ENCODE data around the gene ANTXR1. TPM values are rescaled to one million over a fixed set of nuclear protein-coding genes. Genes with fewer than 3 reads are reported as not detected.

The ANTXR1 gene
- total RNA-seq, 1 donor from 2014 or later, result 144 TPM

DNA sequence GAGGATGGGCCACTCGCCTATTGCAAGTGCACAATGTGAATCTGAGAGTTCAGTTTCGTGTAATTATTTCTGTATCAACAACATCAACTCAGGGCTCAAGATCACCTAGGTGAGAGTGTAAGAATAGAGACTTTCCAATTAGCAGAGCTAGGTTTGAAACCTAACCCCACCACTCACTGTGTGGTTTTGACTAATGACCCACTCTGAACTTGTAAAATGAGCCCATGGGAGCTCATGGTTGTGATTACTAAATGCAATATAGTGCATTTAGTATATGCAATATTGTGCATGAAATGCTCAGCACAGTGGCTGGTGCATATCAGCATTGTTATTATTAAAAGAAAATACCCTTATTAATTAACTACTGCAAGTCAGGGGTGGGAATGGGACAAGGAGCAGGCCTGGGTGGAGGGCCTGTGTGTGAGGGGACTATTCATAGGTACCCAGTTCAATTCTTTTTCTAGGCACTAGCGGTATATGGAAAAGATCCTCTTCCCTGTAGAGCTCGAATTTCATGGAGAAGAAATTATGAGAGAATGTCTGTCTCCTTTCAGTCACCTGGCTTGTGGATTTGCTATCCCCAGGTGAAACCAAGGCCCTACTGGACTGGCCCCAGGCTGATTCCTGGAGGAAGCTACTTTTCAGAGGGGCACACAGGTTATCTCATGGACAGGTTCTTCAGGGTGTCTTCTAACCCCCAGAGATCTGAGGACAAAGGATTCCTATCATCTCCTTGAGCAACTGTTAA lies 204.5 kb downstream of the ANTXR1 start:
- DNase-seq (ENCODE audit: low spot score in 2 of 2, unreplicated experiment in 2 of 2), result no peak
- H3K4me1 Mint-ChIP-seq, result peaks cover 28% of the 10 kb centered on the region
- peaks cover 17% of the 10 kb centered on the region for H3K36me3 Mint-ChIP-seq
- H3K4me3 Mint-ChIP-seq, result no peak overlapping the region
- H3K9me3 Mint-ChIP-seq, result no peaks in the 10 kb centered on the region
- H3K27me3 Mint-ChIP-seq (ENCODE audit: low read depth), result no peaks in the 10 kb centered on the region
- H3K27ac Mint-ChIP-seq, result peak overlapping the region; percentile 44
- TF ChIP-seq CTCF (IDR thresholded peaks at IDR 0.05; ENCODE audit: unreplicated experiment), result no peak

DNA sequence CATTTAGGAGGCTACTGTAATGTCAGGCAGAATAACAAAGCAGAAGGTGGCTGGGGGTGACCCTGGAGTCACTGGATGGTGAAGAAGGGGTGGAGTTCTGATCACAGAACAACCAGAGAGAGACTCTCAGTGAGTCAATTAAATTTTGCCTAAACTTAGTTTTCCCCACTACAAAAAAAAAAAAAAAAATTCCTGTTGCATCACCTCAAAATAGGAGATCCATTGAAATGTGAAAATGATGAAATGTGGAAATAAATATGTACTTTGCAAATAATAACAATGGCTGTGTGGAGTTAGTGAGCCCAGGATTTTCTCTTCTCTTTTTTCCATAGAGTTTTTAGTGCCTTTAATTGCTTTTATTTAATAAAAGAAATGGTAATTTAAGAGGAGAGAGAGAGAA lies 208.5 kb downstream of the ANTXR1 start:
- peak overlapping the region; percentile 52 for H3K27ac Mint-ChIP-seq
- H3K9me3 Mint-ChIP-seq, result no peaks in the 10 kb centered on the region
- no peak for TF ChIP-seq CTCF (IDR thresholded peaks at IDR 0.05; ENCODE audit: unreplicated experiment)
- H3K4me1 Mint-ChIP-seq, result peaks cover 18% of the 10 kb centered on the region
- no peak for DNase-seq (ENCODE audit: low spot score in 2 of 2, unreplicated experiment in 2 of 2)
- H3K27me3 Mint-ChIP-seq (ENCODE audit: low read depth), result no peaks in the 10 kb centered on the region
- H3K4me3 Mint-ChIP-seq, result no peak overlapping the region
- H3K36me3 Mint-ChIP-seq, result peaks cover 23% of the 10 kb centered on the region

DNA sequence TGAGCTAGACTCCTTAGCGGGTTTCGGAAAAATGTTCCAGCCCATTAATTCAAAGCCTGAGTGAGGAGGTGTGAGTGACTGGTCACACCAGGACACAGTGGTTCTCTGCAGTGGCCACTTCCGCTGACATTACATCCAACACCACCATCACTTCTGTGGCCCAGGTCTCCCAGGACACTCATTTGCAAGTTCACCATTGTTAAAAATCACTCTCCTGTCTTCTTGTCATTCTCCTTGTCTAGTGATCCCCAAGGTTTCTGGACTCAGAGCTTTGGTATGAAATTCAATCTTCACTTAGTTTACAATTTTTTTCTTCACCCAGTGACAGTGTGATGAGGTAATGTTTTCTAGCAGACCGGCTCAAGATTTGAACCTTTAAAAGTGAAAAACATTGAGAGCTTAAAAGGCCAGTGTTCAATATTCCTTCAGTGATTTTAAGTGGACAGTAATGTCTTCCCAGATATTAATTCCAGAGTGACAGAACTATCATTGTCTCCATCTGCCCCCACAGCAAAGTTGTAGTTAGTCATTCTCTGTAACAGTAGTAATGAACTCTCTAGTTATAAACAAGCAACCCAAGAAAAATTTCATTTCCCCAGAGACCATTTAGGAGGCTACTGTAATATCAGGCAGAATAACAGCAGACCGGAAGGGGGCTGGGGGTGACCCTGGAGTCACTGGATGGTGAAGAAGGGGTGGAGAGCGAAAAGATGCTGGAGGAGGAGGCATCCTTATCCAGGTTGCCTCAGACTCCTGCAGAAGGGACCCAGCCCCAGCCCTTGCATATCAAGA lies 209.2 kb downstream of the ANTXR1 start:
- peaks cover 23% of the 10 kb centered on the region for H3K36me3 Mint-ChIP-seq
- peaks cover 12% of the 10 kb centered on the region for H3K4me1 Mint-ChIP-seq
- H3K9me3 Mint-ChIP-seq, result no peaks in the 10 kb centered on the region
- TF ChIP-seq CTCF (IDR thresholded peaks at IDR 0.05; ENCODE audit: unreplicated experiment), result no peak
- no peak overlapping the region for H3K4me3 Mint-ChIP-seq
- no peak for DNase-seq (ENCODE audit: low spot score in 2 of 2, unreplicated experiment in 2 of 2)
- peak overlapping the region; percentile 52 for H3K27ac Mint-ChIP-seq
- no peaks in the 10 kb centered on the region for H3K27me3 Mint-ChIP-seq (ENCODE audit: low read depth)

GRCh38 chr2:69222953-69223658 lies 210.1 kb downstream of the ANTXR1 start:
- peak overlapping the region; percentile 23 for H3K27ac Mint-ChIP-seq
- no peak overlapping the region for H3K4me3 Mint-ChIP-seq
- no peak for DNase-seq (ENCODE audit: low spot score in 2 of 2, unreplicated experiment in 2 of 2)
- no peaks in the 10 kb centered on the region for H3K9me3 Mint-ChIP-seq
- peaks cover 11% of the 10 kb centered on the region for H3K4me1 Mint-ChIP-seq
- TF ChIP-seq CTCF (IDR thresholded peaks at IDR 0.05; ENCODE audit: unreplicated experiment), result no peak
- H3K27me3 Mint-ChIP-seq (ENCODE audit: low read depth), result no peaks in the 10 kb centered on the region
- H3K36me3 Mint-ChIP-seq, result peaks cover 30% of the 10 kb centered on the region

GRCh38 chr2:69223759-69224511 lies 211.0 kb downstream of the ANTXR1 start:
- Mint-ChIP-seq H3K36me3 (peaks cover 28% of the 10 kb centered on the region), H3K27ac (peak overlapping the region; percentile 47), H3K9me3 (no peaks in the 10 kb centered on the region), H3K27me3 (ENCODE audit: low read depth) (no peaks in the 10 kb centered on the region), H3K4me1 (peaks cover 11% of the 10 kb centered on the region), H3K4me3 (no peak overlapping the region)
- no peak for DNase-seq (ENCODE audit: low spot score in 2 of 2, unreplicated experiment in 2 of 2)
- TF ChIP-seq CTCF (IDR thresholded peaks at IDR 0.05; ENCODE audit: unreplicated experiment), result no peak
